ENCODE measurements around the gene REN.

DNA sequence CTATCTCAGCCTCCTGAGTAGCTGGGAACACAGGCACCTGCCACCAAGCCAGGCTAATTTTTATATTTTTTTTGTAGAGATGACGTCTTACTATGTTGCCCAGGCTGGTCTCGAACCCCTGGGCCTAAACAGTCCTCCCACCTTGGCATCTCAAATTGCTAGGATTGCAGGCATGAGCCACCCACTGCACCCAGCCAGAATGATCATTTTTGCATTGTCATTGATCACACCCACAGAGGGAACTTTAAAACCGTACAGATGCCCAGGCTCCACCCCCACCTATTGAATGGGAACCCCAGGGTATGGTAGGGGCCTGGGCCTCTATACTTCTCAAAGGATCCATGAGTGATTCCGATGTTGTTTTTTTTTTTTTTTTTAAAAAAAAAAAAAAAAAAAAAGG lies 51.0 kb downstream of the REN start:
- TF ChIP-seq, protein P1, sequence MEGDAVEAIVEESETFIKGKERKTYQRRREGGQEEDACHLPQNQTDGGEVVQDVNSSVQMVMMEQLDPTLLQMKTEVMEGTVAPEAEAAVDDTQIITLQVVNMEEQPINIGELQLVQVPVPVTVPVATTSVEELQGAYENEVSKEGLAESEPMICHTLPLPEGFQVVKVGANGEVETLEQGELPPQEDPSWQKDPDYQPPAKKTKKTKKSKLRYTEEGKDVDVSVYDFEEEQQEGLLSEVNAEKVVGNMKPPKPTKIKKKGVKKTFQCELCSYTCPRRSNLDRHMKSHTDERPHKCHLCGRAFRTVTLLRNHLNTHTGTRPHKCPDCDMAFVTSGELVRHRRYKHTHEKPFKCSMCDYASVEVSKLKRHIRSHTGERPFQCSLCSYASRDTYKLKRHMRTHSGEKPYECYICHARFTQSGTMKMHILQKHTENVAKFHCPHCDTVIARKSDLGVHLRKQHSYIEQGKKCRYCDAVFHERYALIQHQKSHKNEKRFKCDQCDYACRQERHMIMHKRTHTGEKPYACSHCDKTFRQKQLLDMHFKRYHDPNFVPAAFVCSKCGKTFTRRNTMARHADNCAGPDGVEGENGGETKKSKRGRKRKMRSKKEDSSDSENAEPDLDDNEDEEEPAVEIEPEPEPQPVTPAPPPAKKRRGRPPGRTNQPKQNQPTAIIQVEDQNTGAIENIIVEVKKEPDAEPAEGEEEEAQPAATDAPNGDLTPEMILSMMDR (IDR thresholded peaks at IDR 0.05; ENCODE audit: low read length), result no peak
- TF ChIP-seq EZH2 (IDR thresholded peaks at IDR 0.05; ENCODE audit: borderline replicate concordance, low read length), result no peak
